PC-9 (cell line): ENCODE measurements around the gene MAGEC3.

Experiments used
- CTCF ChIP-seq: fragments of 200-600 bp; sonication (generic); conservative IDR thresholded peaks from 2 replicates; pipeline ENCODE4 v1.6.1; 2017; ENCODE audit warnings: mixed run types, antibody characterized with exemption, mild to moderate bottlenecking, moderate library complexity
- EZH2 ChIP-seq: fragments of 200-600 bp; sonication (generic); IDR thresholded peaks from 2 replicates; pipeline ENCODE4 v1.8.0; 2017; ENCODE audit warnings: antibody characterized with exemption, low read depth

- no peak for TF ChIP-seq CTCF
- TF ChIP-seq EZH2, result no peak
Observed at GRCh38 chrX:141897690-141898089, 59.6 kb downstream of the MAGEC3 start.
